Adrenal gland (tissue), 5 donors: ENCODE data around the gene RXRB.
"Not testable (repeated sequence)": the region's sequence is repeated elsewhere in the genome, so short reads cannot be mapped to it uniquely, and the experiment has no call there.

Experiments
- CTCF ChIP-seq, 6 experiments: fragments of 450-650 bp in 4 of 6; fragments of 200-600 bp in 2 of 6; sonication (generic) in 1 of 6; IDR thresholded peaks; 1 replicate in 5 of 6; 2 replicates in 1 of 6; pipeline versions ENCODE4 v1.5.1 to v1.8.0; 2016 to 2021; ENCODE audit warnings: antibody characterized with exemption in 6 of 6, mild to moderate bottlenecking in 2 of 6, moderate library complexity in 1 of 6
- POLR2A ChIP-seq, 2 donors: fragments of 450-650 bp; IDR thresholded peaks; one replicate each; pipeline ENCODE4 v1.6.1; 2017; ENCODE audit warnings: antibody characterized with exemption in 2 of 2, mild to moderate bottlenecking in 2 of 2, moderate library complexity in 1 of 2
- donor health status: DM: no; HTN: no; CAD: no.

- not testable (repeated sequence) for TF ChIP-seq CTCF, POLR2A (IDR thresholded peaks at IDR 0.05)
These were observed 49.9 kb downstream of the RXRB start for GRCh38 chr6:33150560-33150959.
